Left hindlimb (tissue), 1 donor: ENCODE results near the gene MINDY1.

ENCODE experiments used
- DNase-seq: peaks from one replicate; pipeline ENCODE4 v3.0.0-alpha.2; 2018

The MINDY1 gene

GRCh38 chr1:151010346-151010726 is 3.6 kb upstream of the MINDY1 start:
- no peak for DNase-seq

- DNase-seq, result no peak
Measured at GRCh38 chr1:151009674-151010345, 3.1 kb upstream of the MINDY1 start.

GRCh38 chr1:151009206-151009587 is 2.5 kb upstream of the MINDY1 start:
- no peak for DNase-seq

GRCh38 chr1:151008244-151009205 is 1.8 kb upstream of the MINDY1 start, which contains the start of gene PRUNE1:
PRUNE1 (plus strand) TSS chr1:151008449; CDS start chr1:151008633, 184 bp downstream.
- peak; percentile 98 for DNase-seq

GRCh38 chr1:151007853-151008243 is 1.1 kb upstream of the MINDY1 start:
- no peak for DNase-seq

GRCh38 chr1:151005729-151006319 is 878 bp downstream of the MINDY1 start:
- DNase-seq, result no peak

- DNase-seq, result no peak
Measured at GRCh38 chr1:151003180-151003579, 3.5 kb downstream of the MINDY1 start.

GRCh38 chr1:151002611-151003010 is 4.1 kb downstream of the MINDY1 start:
- no peak for DNase-seq

GRCh38 chr1:151002051-151002450 is 4.7 kb downstream of the MINDY1 start:
- no peak for DNase-seq

GRCh38 chr1:151001602-151002001 is 5.1 kb downstream of the MINDY1 start:
- no peak for DNase-seq

- no peak for DNase-seq
Measured at GRCh38 chr1:151000408-151000807, 6.3 kb downstream of the MINDY1 start.

GRCh38 chr1:150999926-151000325 is 6.8 kb downstream of the MINDY1 start:
- DNase-seq, result no peak

GRCh38 chr1:150999051-150999674 is 7.5 kb downstream of the MINDY1 start:
- DNase-seq, result no peak

GRCh38 chr1:150997949-150998348 is 8.8 kb downstream of the MINDY1 start:
- no peak for DNase-seq

GRCh38 chr1:150997126-150997872 is 9.4 kb downstream of the MINDY1 start:
- DNase-seq, result no peak

GRCh38 chr1:150995896-150996295 is 10.8 kb downstream of the MINDY1 start:
- no peak for DNase-seq

GRCh38 chr1:150995460-150995859 is 11.2 kb downstream of the MINDY1 start:
- DNase-seq, result no peak

GRCh38 chr1:150994248-150994647 is 12.5 kb downstream of the MINDY1 start:
- DNase-seq, result no peak

- DNase-seq, result no peak
Measured at GRCh38 chr1:150992626-150993025, 14.1 kb downstream of the MINDY1 start.

GRCh38 chr1:150987924-150988323 is 18.8 kb downstream of the MINDY1 start:
- no peak for DNase-seq

GRCh38 chr1:150985179-150985825 is 21.4 kb downstream of the MINDY1 start:
- DNase-seq, result no peak
